H1 (cell line): ENCODE data around the gene RPL18A. TPM values are rescaled to one million over a fixed set of nuclear protein-coding genes. Genes with fewer than 3 reads are reported as not detected.

ENCODE experiments used
- CTCF ChIA-PET: fragments of 300-600 bp; sonication (Branson Sonifier 250); formaldehyde crosslinking; loops from one replicate; lab custom pipeline; 2021; ENCODE audit not compliant: partially characterized antibody; lab: Charles Lee
- POLR2A ChIA-PET: fragments of 300-600 bp; sonication (Branson Sonifier 250); formaldehyde crosslinking; loops from one replicate; lab custom pipeline; 2021; ENCODE audit warnings: inconsistent platforms; ENCODE audit not compliant: partially characterized antibody; lab: Charles Lee
- DNase-seq, 2 experiments: peaks; one replicate each; pipeline versions ENCODE4 v3.0.0 to v3.0.0-alpha.2; 2010 to 2022; ENCODE audit warnings: low spot score in 2 of 2, low read depth in 1 of 2, mixed read lengths in 1 of 2
- FAIRE-seq: peaks from 2 replicates; lab custom pipeline; 2011; peaks lifted over from hg19 to GRCh38; lab: Jason Lieb, UNC
- H2AFZ ChIP-seq: 2 replicates; pipeline ENCODE4 v1.8.1; 2012; ENCODE audit warnings: low read length, inconsistent platforms
- H2AK5ac ChIP-seq: 2 replicates; pipeline ENCODE4 v1.6.1; 2013; ENCODE audit warnings: low read depth, low read length
- H2BK120ac ChIP-seq: replicated peaks from 2 replicates; pipeline ENCODE3; 2013; ENCODE audit warnings: low read depth, low read length, inconsistent platforms
- H2BK12ac ChIP-seq: 2 replicates; pipeline ENCODE4 v1.6.1; 2013; ENCODE audit warnings: low read depth, low read length
- H2BK15ac ChIP-seq: 2 replicates; pipeline ENCODE4 v1.6.1; 2013; ENCODE audit warnings: low read length
- H2BK20ac ChIP-seq: 2 replicates; pipeline ENCODE4 v1.6.1; 2013; ENCODE audit warnings: low read length
- H2BK5ac ChIP-seq: 2 replicates; pipeline ENCODE4 v1.6.1; 2013; ENCODE audit warnings: low read depth, low read length
- H3K14ac ChIP-seq: 2 replicates; pipeline ENCODE4 v1.6.1; 2013; ENCODE audit warnings: inconsistent platforms; ENCODE audit not compliant: insufficient read length
- H3K18ac ChIP-seq: 2 replicates; pipeline ENCODE4 v1.6.1; 2013; ENCODE audit warnings: low read length; ENCODE audit errors: extremely low read depth
- H3K23ac ChIP-seq: 2 replicates; pipeline ENCODE4 v1.6.1; 2013; ENCODE audit warnings: inconsistent platforms; ENCODE audit not compliant: insufficient read length
- H3K23me2 ChIP-seq: 2 replicates; pipeline ENCODE4 v1.6.1; 2013; ENCODE audit warnings: low read depth, low read length
- H3K27ac ChIP-seq: 2 replicates; pipeline ENCODE4 v1.6.1; 2011; ENCODE audit warnings: low read depth, low read length, inconsistent platforms
- H3K27me3 ChIP-seq, 4 experiments: replicated peaks in 1 of 4; 1 replicate in 1 of 4; 2 replicates in 3 of 4; pipeline versions ENCODE4 v1.6.1 to v1.8.1; 2011 to 2013; ENCODE audit warnings: low read length in 3 of 4, mild to moderate bottlenecking in 3 of 4, inconsistent platforms in 2 of 4, mixed read lengths in 2 of 4, moderate library complexity in 1 of 4; ENCODE audit not compliant: control insufficient read depth in 3 of 4, insufficient read depth in 3 of 4; ENCODE audit errors: extremely low read depth in 1 of 4
- H3K36me3 ChIP-seq, 4 experiments: 2 replicates each; pipeline versions ENCODE4 v1.6.1 to v1.8.1; 2011 to 2013; ENCODE audit warnings: mild to moderate bottlenecking in 4 of 4, low read length in 3 of 4, moderate library complexity in 2 of 4, control low read depth in 1 of 4, inconsistent platforms in 1 of 4; ENCODE audit not compliant: insufficient read depth in 4 of 4, control insufficient read depth in 2 of 4
- H3K4ac ChIP-seq: replicated peaks from 2 replicates; pipeline ENCODE3; 2013; ENCODE audit warnings: low read length, low read depth, mixed read lengths, inconsistent platforms; ENCODE audit not compliant: insufficient read length
- H3K4me1 ChIP-seq, 4 experiments: replicated peaks in 1 of 4; 1 replicate in 1 of 4; 2 replicates in 3 of 4; pipeline versions ENCODE4 v1.6.1 to v1.8.1; 2011 to 2013; ENCODE audit warnings: low read length in 3 of 4, inconsistent platforms in 2 of 4, mixed read lengths in 1 of 4; ENCODE audit not compliant: insufficient read depth in 4 of 4, control insufficient read depth in 3 of 4
- H3K4me2 ChIP-seq, 2 experiments: 2 replicates each; pipeline versions ENCODE4 v1.6.1 to v1.8.1; 2011 to 2013; ENCODE audit warnings: low read depth in 2 of 2, low read length in 2 of 2, control low read depth in 1 of 2, inconsistent platforms in 1 of 2, mild to moderate bottlenecking in 1 of 2; ENCODE audit not compliant: insufficient read depth in 1 of 2
- H3K4me3 ChIP-seq, 4 experiments: fragments of 200-600, 300-600 bp in 1 of 4; sonication (generic), shearing (Covaris generic), sonication (Bioruptor Twin) in 1 of 4; 2 replicates each; pipeline versions ENCODE4 v1.5.1 to v1.8.1; 2011 to 2016; ENCODE audit warnings: low read length in 4 of 4, low read depth in 3 of 4, control low read depth in 2 of 4, inconsistent platforms in 2 of 4, mild to moderate bottlenecking in 2 of 4, mixed read lengths in 1 of 4, moderate library complexity in 1 of 4; ENCODE audit not compliant: insufficient read depth in 2 of 4; ENCODE audit errors: extremely low read depth in 1 of 4
- H3K56ac ChIP-seq: replicated peaks from 2 replicates; pipeline ENCODE3; 2013; ENCODE audit warnings: low read depth, mild to moderate bottlenecking, mixed read lengths, low read length, inconsistent platforms; ENCODE audit not compliant: insufficient read length
- H3K79me1 ChIP-seq: 2 replicates; pipeline ENCODE4 v1.6.1; 2013; ENCODE audit warnings: low read depth, low read length, control low read depth
- H3K79me2 ChIP-seq, 2 experiments: 2 replicates each; pipeline versions ENCODE4 v1.6.1 to v1.8.1; 2012 to 2013; ENCODE audit warnings: low read length in 2 of 2, mild to moderate bottlenecking in 2 of 2, inconsistent platforms in 1 of 2; ENCODE audit not compliant: insufficient read depth in 2 of 2, control insufficient read depth in 1 of 2
- H3K9ac ChIP-seq, 4 experiments: replicated peaks in 1 of 4; 1 replicate in 1 of 4; 2 replicates in 3 of 4; pipeline versions ENCODE4 v1.6.1 to v1.8.1; 2011 to 2013; ENCODE audit warnings: low read depth in 3 of 4, low read length in 3 of 4, control low read depth in 2 of 4, mild to moderate bottlenecking in 2 of 4, moderate library complexity in 2 of 4, inconsistent platforms in 1 of 4; ENCODE audit errors: extremely low read depth in 1 of 4
- H3K9me3 ChIP-seq, 2 experiments: 2 replicates each; pipeline versions ENCODE4 v1.6.1 to v1.8.1; 2012 to 2013; ENCODE audit warnings: mild to moderate bottlenecking in 2 of 2, moderate library complexity in 2 of 2, control low read depth in 1 of 2, inconsistent platforms in 1 of 2, low read depth in 1 of 2, low read length in 1 of 2, mixed read lengths in 1 of 2; ENCODE audit not compliant: insufficient read depth in 2 of 2
- H4K20me1 ChIP-seq, 2 experiments: replicated peaks in 1 of 2; 2 replicates each; pipeline versions ENCODE3 to v1.8.1; 2011 to 2013; ENCODE audit warnings: inconsistent platforms in 2 of 2, low read length in 2 of 2, mild to moderate bottlenecking in 1 of 2; ENCODE audit not compliant: insufficient read depth in 2 of 2, control insufficient read depth in 1 of 2
- H4K5ac ChIP-seq: 2 replicates; pipeline ENCODE4 v1.6.1; 2013; ENCODE audit warnings: low read length, low read depth, mixed read lengths, inconsistent platforms; ENCODE audit not compliant: insufficient read length
- H4K8ac ChIP-seq: 2 replicates; pipeline ENCODE4 v1.8.0; 2013; ENCODE audit warnings: mild to moderate bottlenecking, moderate library complexity, low read length, inconsistent platforms; ENCODE audit not compliant: insufficient read depth; ENCODE audit errors: extremely low read depth
- H4K91ac ChIP-seq: replicated peaks from 2 replicates; pipeline ENCODE3; 2013; ENCODE audit warnings: low read length, mixed read lengths, inconsistent platforms; ENCODE audit not compliant: insufficient read length
- CBX5 ChIP-seq: fragments of 300-800, 300-1000 bp; sonication (generic); IDR thresholded peaks from 2 replicates; pipeline ENCODE4 v1.7.1; 2016; ENCODE audit warnings: antibody characterized with exemption, low read length, low read depth
- CTBP2 ChIP-seq: IDR thresholded peaks from 2 replicates; pipeline ENCODE4 v1.7.0; 2011; ENCODE audit warnings: borderline replicate concordance, mild to moderate bottlenecking, moderate library complexity, mixed read lengths, low read length; ENCODE audit not compliant: insufficient read depth, insufficient read length
- HDAC2 ChIP-seq, 2 experiments: fragments of 300-600 bp in 1 of 2; sonication (generic) in 1 of 2; IDR thresholded peaks; 2 replicates each; pipeline ENCODE4 v1.6.1; 2011 to 2012; ENCODE audit warnings: low read depth in 2 of 2, low read length in 2 of 2, mild to moderate bottlenecking in 2 of 2, moderate library complexity in 2 of 2, borderline replicate concordance in 1 of 2, inconsistent platforms in 1 of 2
- KDM1A ChIP-seq: fragments of 200-600, 300-600 bp; sonication (generic); IDR thresholded peaks from 2 replicates; pipeline ENCODE4 v1.7.1; 2016; ENCODE audit warnings: mild to moderate bottlenecking, low read length, borderline replicate concordance
- POU5F1 ChIP-seq: IDR thresholded peaks from 2 replicates; pipeline ENCODE4 v1.6.1; 2011; ENCODE audit warnings: low read depth, mild to moderate bottlenecking, low read length, moderate library complexity
- whole genome bisulfite sequencing, 2 experiments: shearing (Covaris generic) in 1 of 2; methylation state at CpG; one replicate each; pipeline versions ENCODE4 v1.1.6 to v1.1.7; 2013 to 2015; ENCODE audit warnings: low lambda C conversion rate in 2 of 2, mixed read lengths in 2 of 2, inconsistent platforms in 1 of 2, low coverage in 1 of 2, missing lambda C conversion rate in 1 of 2; ENCODE audit not compliant: insufficient replicate concordance in 2 of 2, insufficient coverage in 1 of 2, insufficient read length in 1 of 2; ENCODE audit errors: extremely low coverage in 1 of 2, missing lambda C conversion rate in 1 of 2; 5-methylcytosine and 5-hydroxymethylcytosine counted together
- polyA plus RNA-seq, 7 experiments: library from polyadenylated mRNA; depleted of rRNA in 3 of 7; stranded (reverse) in 5 of 7; unstranded in 2 of 7; fragments of >200 nt in 5 of 7; fragments of 200-250 nt in 2 of 7; gene quantifications; 1 replicate in 5 of 7; 2 replicates in 1 of 7; 4 replicates in 1 of 7; pipeline versions ENCODE4 v1.2.1 to v1.2.3, GENCODE V29; 2011 to 2013; ENCODE audit warnings: missing spikeins in 2 of 7, mixed read lengths in 2 of 7
- total RNA-seq: library from RNA; stranded (reverse); fragmentation: NEBNext Ultra II Directional; extraction: Animal tissue kit (Norgen Biotek cat#: 25700); gene quantifications from 2 replicates; pipeline ENCODE4 v1.2.1, GENCODE V29; 2021
- TF ChIP-seq, protein P1 (sequence below): IDR thresholded peaks from 2 replicates; pipeline ENCODE4 v1.6.1; 2012; ENCODE audit warnings: inconsistent platforms

RPL18A gene
- total and polyA plus RNA-seq, 2 of the 8 experiments (the other 6 are each of a cell fraction or from before 2014, with no cell fraction given) = 2,749 to 3,938 TPM

DNA sequence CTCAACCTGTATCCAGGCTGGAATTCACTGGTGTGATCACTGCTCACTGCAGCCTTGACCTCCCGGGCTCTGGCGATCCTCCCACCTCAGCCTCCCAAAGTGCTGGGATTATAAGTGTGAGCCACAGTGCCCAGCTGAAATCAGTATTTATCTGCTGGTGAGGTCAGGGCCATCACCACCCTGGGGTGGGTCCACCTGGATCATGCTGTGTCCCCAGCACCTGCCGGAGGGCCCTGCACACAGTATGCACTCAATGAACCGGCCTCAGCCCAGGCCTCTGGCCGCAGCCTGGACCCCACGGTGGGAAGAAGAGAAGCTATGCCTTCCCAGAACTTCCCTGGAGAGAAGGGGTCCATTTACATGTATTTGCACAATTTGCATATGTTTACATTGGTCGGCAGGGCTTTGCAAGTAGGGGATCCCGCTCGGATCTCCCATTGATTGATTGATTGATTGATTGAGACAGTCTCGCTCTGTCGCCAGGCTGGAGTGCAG, 9.5 kb downstream of the RPL18A start:
- H2BK15ac ChIP-seq = peak overlapping the region; percentile 61; the same call in 1 of the 2 replicates
- H2BK120ac ChIP-seq = no peak overlapping the region
- H3K14ac ChIP-seq = no peak overlapping the region
- H4K5ac ChIP-seq = no peak overlapping the region
- H4K91ac ChIP-seq = no peak overlapping the region
- H3K9ac ChIP-seq = no peak overlapping the region
- no peak overlapping the region for H3K4me3 ChIP-seq
- CTCF ChIA-PET = interaction anchor here (1.0 to 5.4 kb wide), 8 partner anchors 8 to 226 kb away, joined by 3 to 105 read pairs (median 12); partner anchors contain the start of genes CCDC124 and RPL18A
- peaks cover 5 to 13% (median 5%) of the 10 kb centered on the region in 4 experiments; a peak in 5 of 8 replicates for H3K36me3 ChIP-seq
- 24% methylated on average over 11 of the region's 11 CpGs; no CpG with 5 or more reads in 1 of the 2 experiments for WGBS, 2 experiments
- no peak overlapping the region for H3K27ac ChIP-seq
- H2AK5ac ChIP-seq = no peak overlapping the region
- TF ChIP-seq CTBP2 (peak; percentile 49), HDAC2 (IDR thresholded peaks at IDR 0.05; ENCODE audit: borderline replicate concordance in 1 of 2, low read depth in 2 of 2, low read length in 2 of 2) (0 out of 4 replicates have a peak, but pooled peaks have one; percentile 17 to 72), POU5F1 (0 out of 2 replicates have a peak, but pooled peaks have one; percentile 35), CBX5 (no peak), KDM1A (peak; percentile 94; the same call in 1 of the 2 replicates)
- TF ChIP-seq, protein P1, sequence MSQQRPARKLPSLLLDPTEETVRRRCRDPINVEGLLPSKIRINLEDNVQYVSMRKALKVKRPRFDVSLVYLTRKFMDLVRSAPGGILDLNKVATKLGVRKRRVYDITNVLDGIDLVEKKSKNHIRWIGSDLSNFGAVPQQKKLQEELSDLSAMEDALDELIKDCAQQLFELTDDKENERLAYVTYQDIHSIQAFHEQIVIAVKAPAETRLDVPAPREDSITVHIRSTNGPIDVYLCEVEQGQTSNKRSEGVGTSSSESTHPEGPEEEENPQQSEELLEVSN = no peak
- peak in 1 of 2 experiments; percentile 63 for DNase-seq
- H3K4me1 ChIP-seq = peaks cover 0 to 14% (median 5%) of the 10 kb centered on the region in 4 experiments; a peak in 6 of 7 replicates
- no peak overlapping the region for H3K4ac ChIP-seq
- POLR2A ChIA-PET = interaction anchor here (0.6 to 20.2 kb wide), 8 partner anchors 9 to 1127 kb away, joined by 3 to 392 read pairs (median 3); partner anchors contain the start of genes CCDC124 and RPL18A
- no peak overlapping the region for H4K8ac ChIP-seq
- peak overlapping the region; percentile 90; the same call in 1 of the 2 replicates for H2BK12ac ChIP-seq
- H3K4me2 ChIP-seq = 0 out of 4 replicates have a peak overlapping the region, but pooled peaks have one; percentile 4 to 23
- no peak overlapping the region for H2AFZ ChIP-seq
- H3K23me2 ChIP-seq = peaks cover 10% of the 10 kb centered on the region; the same call in 1 of the 2 replicates
- no peak overlapping the region for H3K18ac ChIP-seq
- H2BK5ac ChIP-seq = 0 out of 2 replicates have a peak overlapping the region, but pooled peaks have one; percentile 75
- H3K79me2 ChIP-seq = no peaks in the 10 kb centered on the region
- H3K9me3 ChIP-seq = no peaks in the 10 kb centered on the region; a peak in 1 of 4 replicates
- H4K20me1 ChIP-seq = peaks cover 2 to 7% of the 10 kb centered on the region in 2 experiments
- no peak overlapping the region for H3K23ac ChIP-seq
- H3K27me3 ChIP-seq = peaks cover 0 to 9% (median 5%) of the 10 kb centered on the region in 4 experiments; a peak in 5 of 7 replicates
- FAIRE-seq = peak; percentile 90
- H2BK20ac ChIP-seq = peak overlapping the region; percentile 80; the same call in 1 of the 2 replicates
- no peaks in the 10 kb centered on the region for H3K79me1 ChIP-seq
- H3K56ac ChIP-seq = no peak overlapping the region
